ENCODE data around the gene CD247. TPM values are rescaled to one million over a fixed set of nuclear protein-coding genes. Genes with fewer than 3 reads are reported as not detected.

CD247 gene
- total and polyA plus RNA-seq, 4 donors = 0.44 to 1.3 (median 1.0) TPM

Other genes starting within 250 kb of the CD247 start
- 10 to 100 TPM; 77.3 to 82.1 TPM for gene CREG1, start 35.2 kb upstream of the CD247 start, total RNA-seq
- gene CREG1, start 35.2 kb upstream of the CD247 start, polyA plus RNA-seq (ENCODE audit: insufficient read length in 2 of 2) = 10 to 100 TPM; 68.6 to 69.7 TPM
- 10 to 100 TPM; 16.8 to 26.2 TPM for gene RCSD1, start 111.7 kb upstream of the CD247 start, total RNA-seq
- gene RCSD1, start 111.7 kb upstream of the CD247 start, polyA plus RNA-seq (ENCODE audit: insufficient read length in 2 of 2) = 10 to 100 TPM; 13.6 to 14.4 TPM
- gene MPZL1, start 203.5 kb upstream of the CD247 start, total RNA-seq = 100 to 1,000 TPM; 173 to 308 TPM
- gene MPZL1, start 203.5 kb upstream of the CD247 start, polyA plus RNA-seq (ENCODE audit: insufficient read length in 2 of 2) = 100 to 1,000 TPM; 229 to 302 TPM

All from spinal cord (tissue), 4 donors.